Spinal cord (tissue), 10 donors: ENCODE measurements around the gene PICALM. TPM values are rescaled to one million over a fixed set of nuclear protein-coding genes. Genes with fewer than 3 reads are reported as not detected.
"Not testable (repeated sequence)": the region's sequence is repeated elsewhere in the genome, so short reads cannot be mapped to it uniquely, and the experiment has no call there.

Source experiments
- DNase-seq, 6 donors: peaks; one replicate each; pipeline versions ENCODE4 v3.0.0 to v3.0.0-alpha.2; 2013 to 2015; ENCODE audit warnings: low spot score in 6 of 6, low read depth in 4 of 6
- H3K27ac ChIP-seq: one replicate; pipeline ENCODE4 v1.5.1; 2013; ENCODE audit warnings: low read depth, low read length, control low read depth
- H3K27me3 ChIP-seq: one replicate; pipeline ENCODE4 v1.6.1; 2013; ENCODE audit warnings: low read length; ENCODE audit not compliant: control insufficient read depth, insufficient read depth
- H3K36me3 ChIP-seq: one replicate; pipeline ENCODE4 v1.6.1; 2013; ENCODE audit warnings: low read length; ENCODE audit not compliant: control insufficient read depth, insufficient read depth
- H3K4me1 ChIP-seq: one replicate; pipeline ENCODE4 v1.6.1; 2013; ENCODE audit warnings: low read length; ENCODE audit not compliant: control insufficient read depth, insufficient read depth
- H3K4me3 ChIP-seq: one replicate; pipeline ENCODE4 v1.5.1; 2013; ENCODE audit warnings: low read depth, low read length, control low read depth
- H3K9me3 ChIP-seq: one replicate; pipeline ENCODE4 v1.6.1; 2013; ENCODE audit warnings: low read length; ENCODE audit not compliant: control insufficient read depth, insufficient read depth
- WGBS: methylation state at CpG from one replicate; pipeline ENCODE4 v1.1.5; 2013; ENCODE audit warnings: missing lambda C conversion rate; ENCODE audit not compliant: insufficient coverage; 5-methylcytosine and 5-hydroxymethylcytosine counted together
- polyA plus RNA-seq, 2 donors: library from polyadenylated mRNA; unstranded; fragments of 120-200 nt; gene quantifications; one replicate each; pipeline ENCODE4 v1.2.1, GENCODE V29; 2013; ENCODE audit not compliant: insufficient read length in 2 of 2
- total RNA-seq, 2 donors: library from RNA; depleted of rRNA in 1 of 2; stranded (reverse); fragments of 120-200 nt in 1 of 2; fragments of >200 nt in 1 of 2; gene quantifications; one replicate each; pipeline versions ENCODE4 v1.2.3 to v1.2.4, GENCODE V29; 2013 to 2014
- donor health status: healthy.

Gene PICALM
- total and polyA plus RNA-seq, 4 donors: 147 to 512 (median 183) TPM

DNA sequence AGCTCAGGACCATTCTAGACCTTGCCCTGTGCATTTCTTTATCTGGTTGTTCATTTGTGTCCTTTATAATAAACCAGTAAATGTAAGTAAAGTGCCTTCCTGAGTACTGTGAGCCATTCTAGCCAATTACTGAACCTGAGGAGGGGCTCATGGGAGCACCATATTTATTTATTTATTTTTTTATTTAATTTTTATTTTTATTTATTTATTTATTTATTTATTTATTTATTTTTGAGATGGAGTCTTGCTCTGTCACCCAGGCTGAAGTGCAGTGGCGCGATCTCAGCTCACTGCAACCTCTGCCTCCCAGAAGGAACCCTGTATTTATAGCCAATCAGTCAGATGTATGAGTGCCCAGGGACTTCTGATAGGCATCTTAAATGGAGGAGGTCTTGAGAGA is 18.8 kb upstream of the PICALM start:
- H3K36me3 ChIP-seq, H3K4me3 ChIP-seq, DNase-seq, H3K4me1 ChIP-seq, H3K27me3 ChIP-seq, H3K27ac ChIP-seq, H3K9me3 ChIP-seq: not testable (repeated sequence)
- no CpG with 5 or more reads among the region's 2 CpGs for WGBS

DNA sequence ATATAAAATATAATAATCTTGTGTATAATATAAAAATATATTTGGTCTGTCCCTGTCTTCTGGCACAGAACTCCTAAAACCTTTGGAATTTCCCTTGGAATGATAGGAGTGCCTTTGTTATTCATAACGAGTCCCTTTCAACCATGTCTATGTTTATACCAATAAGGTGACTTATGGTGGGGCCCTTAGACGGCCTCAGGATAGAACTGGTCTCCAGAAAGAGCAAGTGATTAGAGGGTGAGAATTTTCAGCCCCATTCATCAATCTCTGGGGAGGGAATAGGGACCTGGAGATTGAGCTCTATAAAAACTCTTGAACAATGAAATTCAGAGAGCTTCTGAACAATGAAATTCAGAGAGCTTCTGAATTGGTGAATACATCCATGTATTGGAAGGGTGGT is 18.4 kb upstream of the PICALM start:
- H3K9me3 ChIP-seq: no peaks in the 10 kb centered on the region
- no peak overlapping the region for H3K27ac ChIP-seq
- no CpG with 5 or more reads among the region's 2 CpGs for WGBS
- no peaks in the 10 kb centered on the region for H3K4me1 ChIP-seq
- H3K4me3 ChIP-seq: no peak overlapping the region
- H3K36me3 ChIP-seq: no peaks in the 10 kb centered on the region
- H3K27me3 ChIP-seq: no peaks in the 10 kb centered on the region
- no peak for DNase-seq

DNA sequence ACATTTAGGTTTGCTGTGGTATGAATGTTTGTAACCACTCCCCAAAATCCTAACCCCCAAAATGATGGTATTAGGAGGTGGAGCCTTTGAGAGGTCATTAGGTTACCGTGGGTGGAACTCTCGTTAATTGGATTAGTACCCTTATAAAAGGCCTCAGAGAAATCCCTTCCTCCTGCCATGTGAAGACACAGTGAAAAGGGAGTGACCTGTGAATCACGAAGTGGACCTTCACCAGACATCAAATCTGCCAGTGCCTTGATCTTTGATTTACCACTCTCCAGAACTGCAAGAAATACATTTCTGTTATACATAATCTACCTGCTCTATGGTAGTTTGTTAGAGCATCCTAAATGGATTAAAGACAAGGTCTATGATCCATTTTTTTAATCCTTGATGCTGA is 12.6 kb upstream of the PICALM start:
- Histone ChIP-seq H3K27ac (no peak overlapping the region), H3K4me3 (no peak overlapping the region), H3K9me3 (no peaks in the 10 kb centered on the region), H3K4me1 (no peaks in the 10 kb centered on the region), H3K36me3 (no peaks in the 10 kb centered on the region), H3K27me3 (no peaks in the 10 kb centered on the region)
- DNase-seq: no peak
- no CpG with 5 or more reads among the region's 3 CpGs for WGBS

DNA sequence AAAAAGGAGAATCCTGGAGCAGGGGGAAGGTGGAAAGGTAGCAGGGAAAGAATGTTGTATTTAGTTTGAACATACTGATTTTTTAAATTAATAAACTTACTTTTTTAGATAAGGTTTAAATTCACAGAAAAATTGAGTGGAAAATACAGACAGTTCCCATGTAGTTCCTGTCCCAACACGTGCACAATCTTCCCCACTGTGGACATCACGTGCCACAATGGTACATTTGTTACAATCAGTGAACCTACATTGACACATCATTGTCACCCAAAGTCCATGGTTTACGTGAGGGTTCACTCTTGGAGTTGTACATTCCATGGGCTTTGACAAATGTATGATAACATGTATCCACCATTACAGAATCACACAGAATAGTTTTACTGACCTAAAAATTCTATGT is 10.5 kb upstream of the PICALM start:
- no peaks in the 10 kb centered on the region for H3K9me3 ChIP-seq
- no peaks in the 10 kb centered on the region for H3K4me1 ChIP-seq
- H3K4me3 ChIP-seq: no peak overlapping the region
- WGBS: 92% methylated on average over 2 of the region's 3 CpGs
- DNase-seq: no peak
- no peaks in the 10 kb centered on the region for H3K36me3 ChIP-seq
- H3K27me3 ChIP-seq: no peaks in the 10 kb centered on the region
- no peak overlapping the region for H3K27ac ChIP-seq

DNA sequence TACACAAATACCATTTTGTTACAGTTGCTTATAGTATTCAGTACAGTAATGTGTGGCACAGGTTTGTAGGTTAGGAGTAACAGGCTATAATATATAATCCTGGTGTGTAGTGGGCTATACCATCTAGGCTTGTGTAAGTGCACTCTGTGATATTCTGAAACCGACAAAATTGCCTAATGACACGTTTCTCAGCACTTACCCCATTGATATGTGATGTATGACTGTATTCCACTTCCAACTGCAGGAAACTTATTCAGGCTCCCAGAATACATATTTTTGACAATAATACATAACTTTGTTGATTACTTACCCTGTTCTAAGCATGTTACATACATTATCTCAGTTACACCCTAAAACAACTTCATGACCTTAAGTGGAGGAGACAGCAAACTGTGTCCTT is 5.1 kb upstream of the PICALM start:
- Histone ChIP-seq H3K9me3 (no peaks in the 10 kb centered on the region), H3K27me3 (no peaks in the 10 kb centered on the region), H3K36me3 (no peaks in the 10 kb centered on the region), H3K4me1 (no peaks in the 10 kb centered on the region), H3K27ac (no peak overlapping the region), H3K4me3 (no peak overlapping the region)
- no peak for DNase-seq
- WGBS: no CpG with 5 or more reads among the region's 2 CpGs

DNA sequence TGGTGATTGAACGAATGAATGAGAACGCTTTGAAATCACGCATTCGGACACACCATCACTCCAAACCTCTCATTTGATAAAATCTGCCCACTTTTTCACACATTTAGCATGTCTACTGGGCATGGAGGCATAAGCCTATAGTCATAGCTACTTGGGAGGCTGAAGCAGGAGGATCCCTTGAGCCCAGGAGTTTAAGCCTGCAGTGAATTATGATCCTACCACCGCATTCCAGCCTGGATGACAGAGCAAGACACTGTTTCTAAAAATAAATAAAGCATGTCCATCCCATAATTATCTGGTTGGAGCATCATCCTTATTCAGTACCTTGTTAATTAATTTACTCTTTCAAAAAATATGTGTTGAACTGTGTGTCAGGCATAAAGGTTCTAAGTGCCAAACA is 3.3 kb upstream of the PICALM start:
- H3K27me3 ChIP-seq: no peaks in the 10 kb centered on the region
- no peak overlapping the region for H3K27ac ChIP-seq
- H3K4me3 ChIP-seq: no peak overlapping the region
- H3K36me3 ChIP-seq: no peaks in the 10 kb centered on the region
- H3K9me3 ChIP-seq: no peaks in the 10 kb centered on the region
- no peak for DNase-seq
- WGBS: no CpG with 5 or more reads among the region's 5 CpGs
- no peaks in the 10 kb centered on the region for H3K4me1 ChIP-seq

DNA sequence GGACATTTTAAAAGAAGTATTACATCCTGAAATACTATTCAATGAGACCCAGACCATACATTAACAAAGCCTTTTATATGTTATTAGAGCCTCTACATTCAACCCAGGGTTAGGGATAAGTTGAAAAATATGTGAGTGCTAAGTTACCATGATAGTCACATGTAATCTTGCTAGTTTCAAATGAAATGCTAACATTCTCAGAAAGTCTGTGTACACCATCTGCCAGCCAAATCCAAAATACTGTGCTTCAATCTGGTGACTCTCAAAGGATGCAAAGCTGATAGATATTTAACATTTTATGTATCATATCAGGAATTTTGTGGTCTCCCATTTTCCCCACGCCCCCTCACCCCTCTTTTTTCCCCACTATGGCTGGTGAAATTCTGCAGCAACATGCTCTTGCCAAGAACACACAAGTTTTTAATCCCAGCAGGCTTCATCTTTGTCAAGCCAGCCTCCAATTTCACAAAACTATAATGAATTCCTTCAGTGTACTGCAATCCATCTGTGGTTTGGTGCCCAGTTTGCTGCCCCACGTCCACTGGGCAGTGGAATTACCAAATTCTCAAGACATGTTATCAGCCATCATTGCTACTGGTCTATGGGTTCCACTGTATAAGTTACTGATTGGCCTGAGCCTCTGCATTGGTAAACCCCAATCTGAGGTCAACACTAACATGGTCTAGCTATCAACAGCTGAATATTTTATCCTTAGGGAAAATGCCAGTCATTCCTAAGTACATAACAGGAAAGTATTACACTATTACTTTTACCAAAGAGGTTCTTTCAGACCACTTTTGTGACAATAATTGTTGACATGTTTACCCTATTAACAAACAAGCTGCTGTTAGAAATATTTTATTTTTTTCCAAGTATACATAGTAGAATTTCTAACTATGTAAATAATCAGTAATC is 1.5 kb upstream of the PICALM start:
- Histone ChIP-seq H3K9me3 (no peaks in the 10 kb centered on the region), H3K36me3 (no peaks in the 10 kb centered on the region), H3K27me3 (no peaks in the 10 kb centered on the region), H3K27ac (peak overlapping the region; percentile 91), H3K4me3 (no peak overlapping the region), H3K4me1 (no peaks in the 10 kb centered on the region)
- WGBS: 86% methylated on average over 2 of the region's 2 CpGs
- DNase-seq: peak in 2 of 6 donors; percentile 12 to 86

DNA sequence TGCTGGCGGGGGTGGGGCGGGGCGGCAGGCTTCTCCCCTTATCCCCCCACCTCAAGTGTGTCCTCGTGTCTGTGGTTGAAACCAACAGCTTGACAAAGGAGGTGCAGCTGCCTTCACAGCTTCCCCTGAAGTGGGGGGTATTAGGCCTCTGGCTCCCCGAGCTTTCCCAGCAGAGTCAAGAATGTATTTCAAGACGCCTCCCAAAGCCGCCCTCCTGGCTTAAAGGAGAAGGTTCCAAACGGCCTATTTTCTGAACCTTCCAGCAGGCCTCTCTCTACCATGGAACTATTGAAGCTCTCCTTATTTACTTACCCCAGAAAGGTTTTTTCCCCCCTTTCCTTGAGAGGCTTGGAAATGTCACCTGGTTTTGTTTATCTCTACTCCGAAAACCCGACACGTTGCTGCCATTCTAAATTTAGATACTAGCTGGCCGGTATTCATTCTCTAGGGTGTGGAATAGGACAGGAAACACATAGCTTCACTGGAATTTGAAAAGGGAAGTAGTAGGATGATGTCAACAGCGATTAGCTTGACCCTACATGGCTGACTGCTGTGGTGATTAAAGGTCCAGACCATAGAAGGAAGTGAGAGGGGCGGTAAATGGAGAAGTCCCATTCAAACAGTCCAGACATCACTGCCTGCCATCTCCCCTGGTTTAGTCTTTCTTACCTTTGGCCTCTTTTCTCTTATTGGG is 671 bp upstream of the PICALM start:
- WGBS: 13% methylated on average over 7 of the region's 14 CpGs
- Histone ChIP-seq H3K4me3 (peak overlapping the region; percentile 87), H3K27me3 (no peaks in the 10 kb centered on the region), H3K4me1 (no peaks in the 10 kb centered on the region), H3K36me3 (no peaks in the 10 kb centered on the region), H3K27ac (peak overlapping the region; percentile 91), H3K9me3 (no peaks in the 10 kb centered on the region)
- DNase-seq: peak in 2 of 6 donors; percentile 51 to 59

DNA sequence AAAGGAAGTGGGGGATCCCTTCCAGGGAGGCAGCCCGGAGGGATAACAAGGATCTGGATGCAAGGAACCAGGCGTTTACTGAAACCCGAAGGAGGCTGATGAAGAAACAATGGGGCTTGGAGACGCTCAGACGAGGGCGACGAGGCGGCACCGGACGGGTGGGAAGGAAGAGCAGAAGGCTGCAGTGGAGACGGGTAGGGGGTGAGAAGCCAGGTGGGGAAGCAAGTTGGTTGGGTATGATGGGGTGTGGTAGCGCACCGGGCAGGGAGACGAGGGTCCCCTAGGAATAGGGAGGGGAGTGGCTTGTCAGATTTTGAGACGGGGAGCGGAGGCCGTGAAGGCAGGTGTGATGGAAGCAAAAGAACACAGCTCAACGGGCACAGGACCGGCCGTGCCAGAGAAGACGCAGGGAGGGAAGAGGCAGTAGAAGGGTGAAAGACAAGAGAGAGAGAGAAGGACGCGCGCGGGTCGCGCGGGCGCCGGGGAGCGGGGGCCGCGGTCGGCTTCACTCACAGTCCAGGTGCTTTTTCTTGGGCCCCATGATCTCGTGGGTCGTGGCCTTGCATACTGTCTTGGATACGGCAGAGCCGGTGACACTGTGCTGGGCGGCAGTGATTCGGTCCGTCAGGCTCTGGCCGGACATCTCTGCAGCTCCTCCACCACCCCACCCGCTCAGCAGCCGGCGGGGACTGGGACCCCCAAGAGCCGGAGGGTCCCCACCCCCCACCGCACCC is 579 bp downstream of the PICALM start:
- Histone ChIP-seq H3K36me3 (no peaks in the 10 kb centered on the region), H3K4me3 (peak overlapping the region; percentile 87), H3K9me3 (no peaks in the 10 kb centered on the region), H3K4me1 (no peaks in the 10 kb centered on the region), H3K27me3 (no peaks in the 10 kb centered on the region), H3K27ac (peak overlapping the region; percentile 91)
- under 1% methylated on average over 37 of the region's 47 CpGs for WGBS
- DNase-seq: peak in 3 of 6 donors; percentile 43 to 76 (median 62)
